Measurements from ENCODE around the gene KCTD16.

Gene KCTD16

GRCh38 chr5:144525000-144525399, 354.3 kb downstream of the KCTD16 start (continued):
- no peak for TF ChIP-seq ZNF596 (tag by site-specific recombination; IDR thresholded peaks at IDR 0.05)
- no peak for TF ChIP-seq YY1 (tag by site-specific recombination; IDR thresholded peaks at IDR 0.05)

GRCh38 chr5:144531188-144531587, 360.5 kb downstream of the KCTD16 start:
- POLR2A ChIA-PET, result no interaction called here

More at GRCh38 chr5:144531188-144531587, 360.5 kb downstream of the KCTD16 start:
- H3K4me1 ChIP-seq (ENCODE audit: control insufficient read depth, insufficient read depth, low read length), result no peaks in the 10 kb centered on the region
- CTCF ChIA-PET, result no interaction called here
- H3K4me3 ChIP-seq (ENCODE audit: low read depth, low read length), result no peak overlapping the region
- no peaks in the 10 kb centered on the region for H3K36me3 ChIP-seq (ENCODE audit: control insufficient read depth in 2 of 2, insufficient read depth in 1 of 2, low read length in 2 of 2)
- TF ChIP-seq ZNF274 (IDR thresholded peaks at IDR 0.05; ENCODE audit: low read length), result no peak
- no peak for TF ChIP-seq ZNF274 (tag by site-specific recombination; IDR thresholded peaks at IDR 0.05; ENCODE audit: borderline replicate concordance)
- no peak for TF ChIP-seq ZNF48 (tag by site-specific recombination; IDR thresholded peaks at IDR 0.05)
- no peak for TF ChIP-seq TRIM28 (IDR thresholded peaks at IDR 0.05; ENCODE audit: borderline replicate concordance, low read length)
- no peak for TF ChIP-seq YY1 (tag by site-specific recombination; IDR thresholded peaks at IDR 0.05)
- TF ChIP-seq, protein P1, sequence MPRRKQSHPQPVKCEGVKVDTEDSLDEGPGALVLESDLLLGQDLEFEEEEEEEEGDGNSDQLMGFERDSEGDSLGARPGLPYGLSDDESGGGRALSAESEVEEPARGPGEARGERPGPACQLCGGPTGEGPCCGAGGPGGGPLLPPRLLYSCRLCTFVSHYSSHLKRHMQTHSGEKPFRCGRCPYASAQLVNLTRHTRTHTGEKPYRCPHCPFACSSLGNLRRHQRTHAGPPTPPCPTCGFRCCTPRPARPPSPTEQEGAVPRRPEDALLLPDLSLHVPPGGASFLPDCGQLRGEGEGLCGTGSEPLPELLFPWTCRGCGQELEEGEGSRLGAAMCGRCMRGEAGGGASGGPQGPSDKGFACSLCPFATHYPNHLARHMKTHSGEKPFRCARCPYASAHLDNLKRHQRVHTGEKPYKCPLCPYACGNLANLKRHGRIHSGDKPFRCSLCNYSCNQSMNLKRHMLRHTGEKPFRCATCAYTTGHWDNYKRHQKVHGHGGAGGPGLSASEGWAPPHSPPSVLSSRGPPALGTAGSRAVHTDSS (tag by site-specific recombination; IDR thresholded peaks at IDR 0.05), result no peak
- TF ChIP-seq, protein P2, sequence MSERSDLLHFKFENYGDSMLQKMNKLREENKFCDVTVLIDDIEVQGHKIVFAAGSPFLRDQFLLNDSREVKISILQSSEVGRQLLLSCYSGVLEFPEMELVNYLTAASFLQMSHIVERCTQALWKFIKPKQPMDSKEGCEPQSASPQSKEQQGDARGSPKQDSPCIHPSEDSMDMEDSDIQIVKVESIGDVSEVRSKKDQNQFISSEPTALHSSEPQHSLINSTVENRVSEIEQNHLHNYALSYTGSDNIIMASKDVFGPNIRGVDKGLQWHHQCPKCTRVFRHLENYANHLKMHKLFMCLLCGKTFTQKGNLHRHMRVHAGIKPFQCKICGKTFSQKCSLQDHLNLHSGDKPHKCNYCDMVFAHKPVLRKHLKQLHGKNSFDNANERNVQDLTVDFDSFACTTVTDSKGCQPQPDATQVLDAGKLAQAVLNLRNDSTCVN (tag by site-specific recombination; optimal IDR thresholded peaks at IDR 0.05), result no peak
- TF ChIP-seq SP2 (tag by site-specific recombination; IDR thresholded peaks at IDR 0.05), result no peak
- TF ChIP-seq PRDM6 (tag by site-specific recombination; IDR thresholded peaks at IDR 0.05), result no peak
- TF ChIP-seq ZNF777 (tag by site-specific recombination; IDR thresholded peaks at IDR 0.05; ENCODE audit: borderline replicate concordance), result no peak
- no peak for TF ChIP-seq ZNF311 (tag by site-specific recombination; IDR thresholded peaks at IDR 0.05; ENCODE audit: borderline replicate concordance)
- TF ChIP-seq CTCF (tag by site-specific recombination; IDR thresholded peaks at IDR 0.05), result no peak
- TF ChIP-seq ZNF518A (tag by site-specific recombination; conservative IDR thresholded peaks at IDR 0.05; ENCODE audit: low read depth), result no peak
- TF ChIP-seq ZNF629 (tag by site-specific recombination; IDR thresholded peaks at IDR 0.05), result no peak
- TF ChIP-seq MZF1 (tag by site-specific recombination; IDR thresholded peaks at IDR 0.05; ENCODE audit: borderline replicate concordance), result no peak
- TF ChIP-seq, protein P3, sequence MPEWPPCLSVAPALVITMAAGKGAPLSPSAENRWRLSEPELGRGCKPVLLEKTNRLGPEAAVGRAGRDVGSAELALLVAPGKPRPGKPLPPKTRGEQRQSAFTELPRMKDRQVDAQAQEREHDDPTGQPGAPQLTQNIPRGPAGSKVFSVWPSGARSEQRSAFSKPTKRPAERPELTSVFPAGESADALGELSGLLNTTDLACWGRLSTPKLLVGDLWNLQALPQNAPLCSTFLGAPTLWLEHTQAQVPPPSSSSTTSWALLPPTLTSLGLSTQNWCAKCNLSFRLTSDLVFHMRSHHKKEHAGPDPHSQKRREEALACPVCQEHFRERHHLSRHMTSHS (tag by site-specific recombination; IDR thresholded peaks at IDR 0.05), result no peak
- no peaks in the 10 kb centered on the region for H3K9me3 ChIP-seq (ENCODE audit: control insufficient read depth, insufficient read depth, low read depth, low read length)
- no peak overlapping the region for H3K27ac ChIP-seq (ENCODE audit: extremely low read depth, low read depth, low read length)
